HUES64 (cell line): ENCODE results near the gene MAGI2.

Experiments
- H3K27ac ChIP-seq: 2 replicates; pipeline ENCODE4 v1.7.0; 2013; ENCODE audit warnings: low read depth, low read length, inconsistent platforms
- H3K27me3 ChIP-seq: 2 replicates; pipeline ENCODE4 v1.6.1; 2013; ENCODE audit warnings: mild to moderate bottlenecking, low read length; ENCODE audit not compliant: insufficient read depth
- H3K36me3 ChIP-seq: 2 replicates; pipeline ENCODE4 v1.6.1; 2013; ENCODE audit warnings: mild to moderate bottlenecking, low read length; ENCODE audit not compliant: insufficient read depth
- H3K4me1 ChIP-seq: 2 replicates; pipeline ENCODE4 v1.6.1; 2013; ENCODE audit warnings: mild to moderate bottlenecking, low read length, moderate library complexity; ENCODE audit not compliant: insufficient read depth
- H3K4me3 ChIP-seq: 2 replicates; pipeline ENCODE4 v1.5.1; 2013; ENCODE audit warnings: mild to moderate bottlenecking, low read length, moderate library complexity
- H3K9ac ChIP-seq: 2 replicates; pipeline ENCODE4 v1.6.1; 2013; ENCODE audit warnings: mild to moderate bottlenecking, low read depth, low read length
- H3K9me3 ChIP-seq: 2 replicates; pipeline ENCODE4 v1.6.1; 2013; ENCODE audit warnings: low read depth, low read length; ENCODE audit not compliant: insufficient read depth
- WGBS: fragments of 150-250, 120-280 bp; methylation state at CpG from one replicate; pipeline ENCODE4 v1.1.7; 2013; ENCODE audit warnings: missing lambda C conversion rate; 5-methylcytosine and 5-hydroxymethylcytosine counted together

MAGI2 gene

DNA sequence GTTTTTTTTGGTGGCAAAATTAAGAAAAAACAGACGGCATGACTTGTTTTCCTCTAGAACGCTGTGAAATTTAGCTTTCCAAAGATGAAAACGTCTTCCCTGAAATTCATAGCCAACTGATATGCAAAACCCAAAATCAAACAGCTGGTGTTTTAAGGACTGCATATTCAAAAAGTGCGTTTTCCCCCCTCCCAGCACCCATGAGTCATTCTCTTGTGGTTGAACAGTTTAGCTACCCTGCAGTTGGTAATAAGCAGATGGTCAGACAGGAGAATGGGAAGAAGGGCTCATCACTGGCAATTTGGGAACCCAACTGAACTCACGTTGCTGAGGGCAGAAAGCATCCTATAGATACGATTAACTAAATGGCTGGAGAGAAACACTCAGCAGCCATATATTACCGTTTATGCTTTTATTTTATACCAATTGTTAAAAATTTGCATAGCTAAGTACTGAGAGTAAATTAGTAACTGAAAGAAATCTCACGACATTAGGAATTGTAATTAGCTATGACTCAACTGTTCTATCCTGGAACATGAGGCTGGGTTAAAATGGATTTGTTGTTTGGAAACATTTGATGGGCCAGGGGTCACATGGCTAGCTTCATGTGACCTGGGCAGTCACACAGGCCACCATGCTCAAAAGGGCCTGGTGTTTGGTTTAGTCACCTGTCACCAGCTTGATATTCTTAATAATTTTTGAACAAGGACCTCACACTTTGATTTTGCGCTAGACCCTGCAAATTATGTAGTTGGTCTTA lies 1311.8 kb downstream of the MAGI2 start:
- no peaks in the 10 kb centered on the region for H3K27me3 ChIP-seq
- no peak overlapping the region for H3K9ac ChIP-seq
- H3K4me3 ChIP-seq, result no peak overlapping the region
- no peak overlapping the region for H3K27ac ChIP-seq
- H3K36me3 ChIP-seq, result no peaks in the 10 kb centered on the region
- H3K9me3 ChIP-seq, result no peaks in the 10 kb centered on the region
- WGBS, result 80% methylated on average over 7 of the region's 9 CpGs
- no peaks in the 10 kb centered on the region for H3K4me1 ChIP-seq

DNA sequence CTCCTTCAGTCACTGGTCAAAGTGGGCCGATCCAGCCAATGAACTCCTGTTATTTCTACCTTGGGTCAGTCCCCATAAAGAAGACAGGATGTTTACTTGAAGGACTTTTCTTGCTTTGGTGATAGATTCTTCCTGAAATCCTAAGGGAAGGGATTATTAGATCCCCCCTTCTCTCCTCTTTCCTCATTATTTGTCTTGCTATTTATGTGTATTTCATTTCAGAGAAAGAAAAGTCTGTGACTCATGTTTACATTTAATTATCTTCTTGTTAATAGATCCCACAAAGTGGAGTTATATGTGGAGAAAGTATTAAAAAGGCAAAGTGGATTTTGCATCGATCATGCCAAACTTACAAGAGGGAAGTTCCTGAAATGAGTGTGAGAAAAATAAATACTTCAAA lies 1313.4 kb downstream of the MAGI2 start:
- Histone ChIP-seq H3K36me3 (no peaks in the 10 kb centered on the region), H3K27me3 (no peaks in the 10 kb centered on the region), H3K27ac (no peak overlapping the region), H3K9me3 (no peaks in the 10 kb centered on the region), H3K9ac (no peak overlapping the region), H3K4me3 (no peak overlapping the region), H3K4me1 (no peaks in the 10 kb centered on the region)
- 97% methylated on average over 2 of the region's 2 CpGs for WGBS

GRCh38 chr7:78139335-78139734 lies 1314.1 kb downstream of the MAGI2 start:
- H3K27ac ChIP-seq, result no peak overlapping the region
- H3K36me3 ChIP-seq, result no peaks in the 10 kb centered on the region
- no peaks in the 10 kb centered on the region for H3K4me1 ChIP-seq
- no peak overlapping the region for H3K4me3 ChIP-seq
- H3K27me3 ChIP-seq, result no peaks in the 10 kb centered on the region
- 89% methylated on average over 3 of the region's 3 CpGs for WGBS
- no peak overlapping the region for H3K9ac ChIP-seq
- H3K9me3 ChIP-seq, result no peaks in the 10 kb centered on the region

GRCh38 chr7:78134774-78135173 lies 1318.7 kb downstream of the MAGI2 start:
- H3K9ac ChIP-seq, result no peak overlapping the region
- WGBS, result 81% methylated on average over 11 of the region's 11 CpGs
- no peak overlapping the region for H3K4me3 ChIP-seq
- H3K27me3 ChIP-seq, result no peaks in the 10 kb centered on the region
- H3K9me3 ChIP-seq, result no peaks in the 10 kb centered on the region
- no peak overlapping the region for H3K27ac ChIP-seq
- no peaks in the 10 kb centered on the region for H3K36me3 ChIP-seq
- peaks cover 7% of the 10 kb centered on the region; the same call in 1 of the 2 replicates for H3K4me1 ChIP-seq

- Histone ChIP-seq H3K36me3 (no peaks in the 10 kb centered on the region), H3K4me1 (peaks cover 7% of the 10 kb centered on the region; the same call in 1 of the 2 replicates), H3K27me3 (no peaks in the 10 kb centered on the region), H3K9me3 (no peaks in the 10 kb centered on the region), H3K4me3 (no peak overlapping the region), H3K9ac (no peak overlapping the region), H3K27ac (no peak overlapping the region)
- 76% methylated on average over 2 of the region's 2 CpGs for WGBS
Observed at GRCh38 chr7:78134256-78134655, 1319.2 kb downstream of the MAGI2 start.

- Histone ChIP-seq H3K9ac (no peak overlapping the region), H3K36me3 (peaks cover 2% of the 10 kb centered on the region; the same call in 1 of the 2 replicates), H3K27ac (no peak overlapping the region), H3K9me3 (no peaks in the 10 kb centered on the region), H3K4me1 (peaks cover 20% of the 10 kb centered on the region), H3K4me3 (no peak overlapping the region), H3K27me3 (no peaks in the 10 kb centered on the region)
- WGBS, result 61% methylated on average over 5 of the region's 5 CpGs
Observed at GRCh38 chr7:78130446-78131215, 1322.8 kb downstream of the MAGI2 start.

DNA sequence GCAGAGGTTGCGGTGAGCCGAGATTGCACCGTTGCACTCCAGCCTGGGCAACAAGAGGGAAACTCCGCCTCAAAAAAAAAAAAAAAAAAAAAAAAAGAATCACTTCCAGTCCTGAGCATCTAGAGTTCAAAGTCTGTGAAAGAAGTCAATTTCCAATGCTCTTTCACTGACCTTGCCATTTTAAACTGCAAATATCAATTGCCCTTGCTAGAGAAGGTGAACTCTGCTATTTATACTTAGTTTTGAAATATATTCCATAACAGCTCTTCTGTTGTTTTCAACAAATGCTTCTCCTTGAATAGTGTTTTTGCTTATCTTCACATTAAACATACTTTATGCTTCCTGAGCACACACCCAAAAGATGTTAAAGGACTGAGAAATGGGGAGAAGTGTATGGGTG lies 1323.6 kb downstream of the MAGI2 start:
- Histone ChIP-seq H3K4me1 (peaks cover 20% of the 10 kb centered on the region), H3K4me3 (no peak overlapping the region), H3K27ac (no peak overlapping the region), H3K9ac (no peak overlapping the region), H3K36me3 (peaks cover 2% of the 10 kb centered on the region; the same call in 1 of the 2 replicates), H3K9me3 (no peaks in the 10 kb centered on the region), H3K27me3 (no peaks in the 10 kb centered on the region)
- WGBS, result 83% methylated on average over 3 of the region's 4 CpGs

DNA sequence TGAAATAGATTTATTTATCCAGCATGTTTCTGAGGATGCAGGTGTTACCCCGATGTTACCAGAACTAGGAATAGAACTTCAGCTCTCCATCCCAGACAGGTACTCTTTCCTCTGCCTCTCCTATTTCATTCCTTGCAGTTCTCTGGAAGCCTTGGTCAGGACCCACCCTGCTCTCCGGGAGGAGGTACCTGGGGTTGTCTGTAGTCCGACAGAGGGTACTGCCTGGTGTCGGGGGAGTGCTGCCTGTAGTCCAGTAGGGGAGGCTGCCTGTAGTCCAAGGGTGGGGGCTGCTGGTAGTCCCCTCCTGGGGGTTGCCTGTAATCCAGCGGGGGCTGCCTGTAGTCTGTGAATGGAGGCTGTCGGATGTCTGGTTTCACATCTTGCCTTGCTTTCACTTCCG lies 1326.5 kb downstream of the MAGI2 start:
- Histone ChIP-seq H3K27ac (no peak overlapping the region), H3K27me3 (no peaks in the 10 kb centered on the region)
- WGBS, result 73% methylated on average over 7 of the region's 7 CpGs

DNA sequence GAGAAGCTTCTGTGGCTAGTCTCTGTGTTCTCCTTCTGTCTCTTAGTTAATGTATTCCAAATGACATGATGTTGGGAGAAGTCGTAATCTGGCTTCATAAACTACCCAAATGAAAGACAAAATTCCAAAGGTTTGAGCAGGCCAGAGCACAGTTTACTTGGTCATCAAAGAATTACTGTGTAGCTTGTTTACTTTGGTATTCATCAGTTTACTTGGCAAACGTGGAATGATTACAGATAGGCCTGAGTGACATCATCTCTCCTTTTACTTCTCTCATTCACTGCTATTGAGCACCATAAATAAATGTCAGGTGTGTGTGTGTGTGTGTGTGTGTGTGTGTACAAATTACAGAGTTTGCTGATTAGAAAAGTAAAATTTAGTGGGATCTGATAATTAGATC lies 1327.6 kb downstream of the MAGI2 start:
- Histone ChIP-seq H3K27me3 (no peaks in the 10 kb centered on the region), H3K9ac (no peak overlapping the region), H3K4me1 (peaks cover 20% of the 10 kb centered on the region), H3K9me3 (no peaks in the 10 kb centered on the region), H3K36me3 (peaks cover 2% of the 10 kb centered on the region; the same call in 1 of the 2 replicates), H3K27ac (no peak overlapping the region), H3K4me3 (no peak overlapping the region)
- WGBS, result 80% methylated on average over 1 of the region's 2 CpGs

More for the DNA sequence above, 1326.5 kb downstream of the MAGI2 start:
- H3K36me3 ChIP-seq, result peaks cover 2% of the 10 kb centered on the region; the same call in 1 of the 2 replicates
- H3K9me3 ChIP-seq, result no peaks in the 10 kb centered on the region
- H3K4me1 ChIP-seq, result peaks cover 20% of the 10 kb centered on the region
- H3K4me3 ChIP-seq, result no peak overlapping the region
- no peak overlapping the region for H3K9ac ChIP-seq

GRCh38 chr7:78124216-78124615 lies 1329.3 kb downstream of the MAGI2 start:
- Histone ChIP-seq H3K4me1 (peaks cover 13% of the 10 kb centered on the region), H3K9ac (no peak overlapping the region), H3K36me3 (peaks cover 2% of the 10 kb centered on the region; the same call in 1 of the 2 replicates), H3K9me3 (no peaks in the 10 kb centered on the region), H3K27ac (no peak overlapping the region), H3K27me3 (no peaks in the 10 kb centered on the region), H3K4me3 (no peak overlapping the region)
- 83% methylated on average over 4 of the region's 4 CpGs for WGBS

GRCh38 chr7:78121888-78122287 lies 1331.6 kb downstream of the MAGI2 start:
- no peak overlapping the region for H3K4me3 ChIP-seq
- H3K9ac ChIP-seq, result no peak overlapping the region
- no peaks in the 10 kb centered on the region for H3K9me3 ChIP-seq
- H3K4me1 ChIP-seq, result peaks cover 5% of the 10 kb centered on the region; the same call in 1 of the 2 replicates
- no peak overlapping the region for H3K27ac ChIP-seq
- WGBS, result no CpG with 5 or more reads among the region's 1 CpG
- H3K27me3 ChIP-seq, result no peaks in the 10 kb centered on the region
- peaks cover 2% of the 10 kb centered on the region; the same call in 1 of the 2 replicates for H3K36me3 ChIP-seq
